HepG2 (cell line): Measurements from ENCODE around the gene CADM1. TPM values are rescaled to one million over a fixed set of nuclear protein-coding genes. Genes with fewer than 3 reads are reported as not detected.

Experiments
- ATAC-seq: fragments of 200-7000 bp; cut with Tn5 transposase; 3 replicates; pipeline ENCODE4 v1.9.1; 2020; ENCODE audit warnings: mild to moderate bottlenecking, moderate library complexity
- BruUV-seq: library from RNA; stranded (reverse); fragments of 400-500 nt; replicated peaks from 2 replicates; lab custom pipeline; 2021; lab: Mats Ljungman, UMichigan
- CTCF ChIA-PET: fragments of 300-600 bp; formaldehyde crosslinking; extraction: SDS; loops from one replicate; lab custom pipeline; 2021; ENCODE audit warnings: low total read pairs, inconsistent platforms, low intra/inter-chr PET ratio; lab: Yijun Ruan, JAX
- POLR2A ChIA-PET: fragments of 350-600 bp; sonication (Branson Sonifier 250); formaldehyde crosslinking; loops from one replicate; lab custom pipeline; 2020; ENCODE audit warnings: antibody characterized with exemption, inconsistent platforms; lab: Yijun Ruan, JAX
- DNase-seq: peaks from one replicate; pipeline ENCODE4 v3.0.0-alpha.2; 2015; ENCODE audit warnings: low spot score
- FAIRE-seq: peaks from 3 replicates; lab custom pipeline; 2011; peaks lifted over from hg19 to GRCh38; lab: Jason Lieb, UNC
- H2AFZ ChIP-seq: one replicate; pipeline ENCODE4 v1.6.1; 2011; ENCODE audit warnings: low read length, inconsistent platforms
- H3K27ac ChIP-seq: fragments of 300-600 bp; 3 replicates; pipeline ENCODE4 v1.8.0; 2011; ENCODE audit warnings: mixed run types, mild to moderate bottlenecking, mixed read lengths, low read length, inconsistent platforms; ENCODE audit not compliant: insufficient read depth; ENCODE audit errors: extremely low read length
- H3K27me3 ChIP-seq, 2 experiments: fragments of 200-600 bp in 1 of 2; 2 replicates in 1 of 2; 3 replicates in 1 of 2; pipeline versions ENCODE4 v1.6.0 to v1.8.0; 2011; ENCODE audit warnings: low read length in 2 of 2, mild to moderate bottlenecking in 2 of 2, moderate library complexity in 2 of 2, inconsistent platforms in 1 of 2; ENCODE audit not compliant: insufficient read depth in 2 of 2, control insufficient read depth in 1 of 2
- H3K36me3 ChIP-seq, 2 experiments: fragments of 200-600 bp in 1 of 2; replicated peaks in 1 of 2; 2 replicates in 1 of 2; 3 replicates in 1 of 2; pipeline versions ENCODE4 v1.5.1 to v1.8.0; 2011; ENCODE audit warnings: low read length in 2 of 2, inconsistent platforms in 1 of 2; ENCODE audit not compliant: insufficient read depth in 2 of 2, control insufficient read depth in 1 of 2
- H3K4me1 ChIP-seq: 2 replicates; pipeline ENCODE4 v1.5.1; 2012; ENCODE audit warnings: low read length, inconsistent platforms; ENCODE audit not compliant: insufficient read depth
- H3K4me2 ChIP-seq: 2 replicates; pipeline ENCODE4 v1.6.0; 2011; ENCODE audit warnings: low read depth, low read length, inconsistent platforms
- H3K4me3 ChIP-seq, 3 experiments: fragments of 200-600 bp in 1 of 3; sonication (generic), shearing (Covaris generic) in 1 of 3; replicated peaks in 1 of 3; 2 replicates each; pipeline ENCODE4 v1.5.1; 2011 to 2016; ENCODE audit warnings: low read length in 3 of 3, inconsistent platforms in 2 of 3, low read depth in 2 of 3, mild to moderate bottlenecking in 2 of 3, control low read depth in 1 of 3, mixed read lengths in 1 of 3; ENCODE audit not compliant: insufficient read depth in 1 of 3
- H3K79me2 ChIP-seq: one replicate; pipeline ENCODE4 v1.6.1; 2011; ENCODE audit warnings: low read length, inconsistent platforms; ENCODE audit not compliant: insufficient read depth
- H3K9ac ChIP-seq: 2 replicates; pipeline ENCODE4 v1.6.0; 2011; ENCODE audit warnings: mild to moderate bottlenecking, low read depth, low read length, inconsistent platforms; ENCODE audit not compliant: insufficient read depth
- H3K9me3 ChIP-seq: 2 replicates; pipeline ENCODE4 v1.5.1; 2012; ENCODE audit warnings: mild to moderate bottlenecking, low read length
- H4K20me1 ChIP-seq: 2 replicates; pipeline ENCODE4 v1.6.0; 2011; ENCODE audit warnings: inconsistent platforms, mild to moderate bottlenecking, low read length, moderate library complexity; ENCODE audit not compliant: insufficient read depth
- ATF5 ChIP-seq: sonication (generic); formaldehyde crosslinking; IDR thresholded peaks from 2 replicates; pipeline ENCODE4 v1.4.0; 2020; ENCODE audit warnings: mild to moderate bottlenecking, low read depth, missing genetic modification reagents
- E2F5 ChIP-seq: sonication (generic); formaldehyde crosslinking; conservative IDR thresholded peaks from 2 replicates; pipeline ENCODE4 v1.4.0; 2020; ENCODE audit warnings: missing genetic modification reagents
- HDAC1 ChIP-seq: sonication (generic); formaldehyde crosslinking; IDR thresholded peaks from 2 replicates; pipeline ENCODE4 v1.5.1; 2020; ENCODE audit warnings: mild to moderate bottlenecking, missing genetic modification reagents
- HIVEP1 ChIP-seq: sonication (generic); formaldehyde crosslinking; IDR thresholded peaks from 2 replicates; pipeline ENCODE4 v1.4.0; 2020; ENCODE audit warnings: mild to moderate bottlenecking, missing genetic modification reagents
- HNF4G ChIP-seq, 2 experiments: sonication (generic) in 1 of 2; formaldehyde crosslinking in 1 of 2; IDR thresholded peaks; 2 replicates each; pipeline versions ENCODE4 v1.4.0 to v1.6.1; 2011 to 2020; ENCODE audit warnings: borderline replicate concordance in 2 of 2, low read depth in 2 of 2, mild to moderate bottlenecking in 2 of 2, low read length in 1 of 2, missing genetic modification reagents in 1 of 2, moderate library complexity in 1 of 2
- HNRNPLL ChIP-seq: fragments of 200-400 bp; formaldehyde crosslinking; IDR thresholded peaks from 2 replicates; pipeline ENCODE4 v1.6.1; 2017; ENCODE audit warnings: mild to moderate bottlenecking, low read depth, low read length; ENCODE audit not compliant: poor library complexity, severe bottlenecking
- MIXL1 ChIP-seq: IDR thresholded peaks from 2 replicates; pipeline ENCODE4 v1.6.1; 2016
- SMARCE1 ChIP-seq: fragments of 450-650 bp; IDR thresholded peaks from 2 replicates; pipeline ENCODE4 v1.6.1; 2017; ENCODE audit warnings: borderline replicate concordance
- SP4 ChIP-seq: sonication (generic); formaldehyde crosslinking; IDR thresholded peaks from 2 replicates; pipeline ENCODE4 v1.8.1; 2023; ENCODE audit warnings: mild to moderate bottlenecking, missing genetic modification reagents
- SRF ChIP-seq: IDR thresholded peaks from 2 replicates; pipeline ENCODE4 v1.6.1; 2011; ENCODE audit warnings: mild to moderate bottlenecking, low read depth, low read length, moderate library complexity
- ZFAT ChIP-seq: sonication (generic); formaldehyde crosslinking; conservative IDR thresholded peaks from 2 replicates; pipeline ENCODE4 v1.8.1; 2023; ENCODE audit warnings: missing genetic modification reagents, inconsistent platforms
- ZFP62 ChIP-seq: sonication (generic); formaldehyde crosslinking; IDR thresholded peaks from 2 replicates; pipeline ENCODE4 v1.4.0; 2020; ENCODE audit warnings: missing genetic modification reagents
- ZKSCAN1 ChIP-seq: fragments of 150-350 bp; IDR thresholded peaks from 2 replicates; pipeline ENCODE4 v1.6.1; 2014; ENCODE audit warnings: low read length
- ZNF205 ChIP-seq: IDR thresholded peaks from 2 replicates; pipeline ENCODE4 v1.6.1; 2018; ENCODE audit warnings: missing biosample characterization, missing genetic modification reagents
- ZNF224 ChIP-seq: sonication (generic); formaldehyde crosslinking; IDR thresholded peaks from 2 replicates; pipeline ENCODE4 v1.5.0; 2020; ENCODE audit warnings: mild to moderate bottlenecking, missing genetic modification reagents
- ZNF670 ChIP-seq: sonication (generic); formaldehyde crosslinking; IDR thresholded peaks from 2 replicates; pipeline ENCODE4 v1.8.0; 2022; ENCODE audit warnings: mild to moderate bottlenecking, missing genetic modification reagents, borderline replicate concordance
- ZNF780A ChIP-seq: sonication (generic); formaldehyde crosslinking; IDR thresholded peaks from 2 replicates; pipeline ENCODE4 v1.8.0; 2022; ENCODE audit warnings: mild to moderate bottlenecking, missing genetic modification reagents, moderate library complexity
- ZNF782 ChIP-seq: sonication (generic); formaldehyde crosslinking; IDR thresholded peaks from 2 replicates; pipeline ENCODE4 v1.4.0; 2020; ENCODE audit warnings: missing genetic modification reagents, mild to moderate bottlenecking, borderline replicate concordance
- WGBS: methylation state at CpG from one replicate; pipeline ENCODE4 v1.1.6; 2017; ENCODE audit warnings: low lambda C conversion rate; 5-methylcytosine and 5-hydroxymethylcytosine counted together
- in situ Hi-C: cut with HindIII; loops from 2 replicates; pipeline ENCODE4 v1.10.0; 2017; ENCODE audit warnings: low pct_unique_long_range_greater_than_20kb; ENCODE audit not compliant: extremely low pct_ligation_motif_present
- intact Hi-C: fragments of 100-400 bp; cut with micrococcal nuclease; formaldehyde crosslinking; loops from one replicate; pipeline ENCODE4 v1.10.0; 2022; ENCODE audit not compliant: unreplicated experiment
- polyA plus RNA-seq, 8 experiments: library from polyadenylated mRNA; depleted of rRNA in 3 of 8; stranded (reverse) in 7 of 8; unstranded in 1 of 8; fragments of >200 nt; fragmentation: Illumina TruSeq in 4 of 8; extraction: Trizol in 4 of 8; gene quantifications; 2 replicates each; pipeline versions ENCODE4 v1.2.1 to v1.2.3, GENCODE V29; 2011 to 2016; ENCODE audit warnings: low read depth in 4 of 8, missing spikeins in 1 of 8, mixed read lengths in 1 of 8; ENCODE audit not compliant: insufficient read depth in 1 of 8
- total RNA-seq, 5 experiments: library from RNA; depleted of rRNA; stranded (reverse); fragments of >200 nt; fragmentation: Illumina TruSeq; extraction: Trizol; gene quantifications; 2 replicates each; pipeline ENCODE4 v1.2.3, GENCODE V29; 2016; ENCODE audit warnings: low read depth in 1 of 5

The CADM1 gene
- total and polyA plus RNA-seq, 2 of the 13 experiments (the other 11 are each of a cell fraction or from before 2014, with no cell fraction given) = 71.3 to 122 TPM

GRCh38 chr11:115342142-115342541 is 162.1 kb downstream of the CADM1 start:
- CTCF ChIA-PET = no interaction called here
- no peaks in the 10 kb centered on the region for H3K9me3 ChIP-seq
- WGBS = 95% methylated on average over 3 of the region's 3 CpGs

More at GRCh38 chr11:115342142-115342541, 162.1 kb downstream of the CADM1 start:
- in situ Hi-C loops = no loop called here
- TF ChIP-seq ZFAT (no peak), ZNF224 (CRISPR knock-in tag) (no peak), HDAC1 (CRISPR knock-in tag) (no peak), HNF4G (IDR thresholded peaks at IDR 0.05; ENCODE audit: borderline replicate concordance, low read depth, low read length) (no peak), HNF4G (CRISPR knock-in tag; IDR thresholded peaks at IDR 0.05; ENCODE audit: borderline replicate concordance, low read depth) (no peak), SMARCE1 (no peak), E2F5 (CRISPR knock-in tag) (no peak), MIXL1 (no peak), ZNF670 (CRISPR knock-in tag) (no peak), ZNF780A (CRISPR knock-in tag) (no peak), ZKSCAN1 (no peak), ZFP62 (CRISPR knock-in tag) (no peak), ZNF782 (no peak), SP4 (CRISPR knock-in tag) (no peak), SRF (no peak), HNRNPLL (no peak), ZNF205 (CRISPR knock-in tag) (no peak), ATF5 (CRISPR knock-in tag) (no peak), HIVEP1 (no peak)
- H2AFZ ChIP-seq = no peak overlapping the region
- H3K4me3 ChIP-seq = no peak overlapping the region
- POLR2A ChIA-PET = no interaction called here
- no peaks in the 10 kb centered on the region for H3K79me2 ChIP-seq
- no peak overlapping the region for H3K27ac ChIP-seq
- ATAC-seq (no peak), FAIRE-seq (no peak), DNase-seq (no peak)
- intact Hi-C loops = no loop called here
- no peak overlapping the region for H3K9ac ChIP-seq
- no TSS peak for BruUV-seq
- no peak overlapping the region for H3K4me2 ChIP-seq
- peaks cover 19% of the 10 kb centered on the region for H3K4me1 ChIP-seq
- peaks cover 0 to 9% of the 10 kb centered on the region in 2 experiments; a peak in 2 of 5 replicates for H3K36me3 ChIP-seq
- H4K20me1 ChIP-seq = no peaks in the 10 kb centered on the region
- H3K27me3 ChIP-seq = peaks cover 0 to 1% of the 10 kb centered on the region in 2 experiments; a peak in 1 of 5 replicates
